Measurements from ENCODE around the gene MAGEA2.
"Not testable (repeated sequence)": the region's sequence is repeated elsewhere in the genome, so short reads cannot be mapped to it uniquely, and the experiment has no call there.

MAGEA2 gene

GRCh38 chrX:152753686-152754650 is at the start of gene MAGEA2:
Gene MAGEA2 (minus strand): TSS chrX:152753842. CDS start chrX:152751363, 2,479 bp downstream.
- H3K4me1 ChIP-seq (ENCODE audit: control insufficient read depth, insufficient read depth, low read length): not testable (repeated sequence)

GRCh38 chrX:152798945-152799344 is 45.3 kb upstream of the MAGEA2 start:
- Histone ChIP-seq H3K4me3 (ENCODE audit: low read depth, low read length) (no peak overlapping the region), H3K9me3 (ENCODE audit: control insufficient read depth, insufficient read depth, low read length) (no peaks in the 10 kb centered on the region), H3K9ac (ENCODE audit: low read depth, low read length) (no peak overlapping the region), H3K27me3 (ENCODE audit: control insufficient read depth, insufficient read depth, low read length) (no peaks in the 10 kb centered on the region), H3K36me3 (ENCODE audit: control insufficient read depth, insufficient read depth, low read length) (no peaks in the 10 kb centered on the region), H3K4me1 (ENCODE audit: control insufficient read depth, insufficient read depth, low read length) (no peaks in the 10 kb centered on the region)

More at GRCh38 chrX:152753686-152754650, at the start of gene MAGEA2:
- not testable (repeated sequence) for H3K9ac ChIP-seq (ENCODE audit: low read depth, low read length); H3K27me3 ChIP-seq (ENCODE audit: control insufficient read depth, insufficient read depth, low read length); H3K36me3 ChIP-seq (ENCODE audit: control insufficient read depth, insufficient read depth, low read length); H3K4me3 ChIP-seq (ENCODE audit: low read depth, low read length); H3K9me3 ChIP-seq (ENCODE audit: control insufficient read depth, insufficient read depth, low read length)

- H3K9me3 ChIP-seq (ENCODE audit: control insufficient read depth, insufficient read depth, low read length); H3K9ac ChIP-seq (ENCODE audit: low read depth, low read length); H3K27me3 ChIP-seq (ENCODE audit: control insufficient read depth, insufficient read depth, low read length); H3K4me3 ChIP-seq (ENCODE audit: low read depth, low read length); H3K36me3 ChIP-seq (ENCODE audit: control insufficient read depth, insufficient read depth, low read length); H3K4me1 ChIP-seq (ENCODE audit: control insufficient read depth, insufficient read depth, low read length): not testable (repeated sequence)
Observed at GRCh38 chrX:152787062-152787461, 33.4 kb upstream of the MAGEA2 start.

- H3K36me3 ChIP-seq (ENCODE audit: control insufficient read depth, insufficient read depth, low read length); H3K9me3 ChIP-seq (ENCODE audit: control insufficient read depth, insufficient read depth, low read length); H3K9ac ChIP-seq (ENCODE audit: low read depth, low read length); H3K27me3 ChIP-seq (ENCODE audit: control insufficient read depth, insufficient read depth, low read length); H3K4me1 ChIP-seq (ENCODE audit: control insufficient read depth, insufficient read depth, low read length); H3K4me3 ChIP-seq (ENCODE audit: low read depth, low read length): not testable (repeated sequence)
Observed at GRCh38 chrX:152769549-152770289, 16.1 kb upstream of the MAGEA2 start, which contains the start of gene MAGEA6. Gene MAGEA6 (minus strand): TSS chrX:152769689. CDS start chrX:152767650, 2,039 bp downstream.

- H3K9ac ChIP-seq (ENCODE audit: low read depth, low read length); H3K27me3 ChIP-seq (ENCODE audit: control insufficient read depth, insufficient read depth, low read length); H3K4me1 ChIP-seq (ENCODE audit: control insufficient read depth, insufficient read depth, low read length); H3K9me3 ChIP-seq (ENCODE audit: control insufficient read depth, insufficient read depth, low read length); H3K36me3 ChIP-seq (ENCODE audit: control insufficient read depth, insufficient read depth, low read length); H3K4me3 ChIP-seq (ENCODE audit: low read depth, low read length): not testable (repeated sequence)
Observed at GRCh38 chrX:152766562-152766961, 12.9 kb upstream of the MAGEA2 start.

GRCh38 chrX:152761582-152761981 is 7.9 kb upstream of the MAGEA2 start:
- H3K27me3 ChIP-seq (ENCODE audit: control insufficient read depth, insufficient read depth, low read length); H3K4me1 ChIP-seq (ENCODE audit: control insufficient read depth, insufficient read depth, low read length); H3K36me3 ChIP-seq (ENCODE audit: control insufficient read depth, insufficient read depth, low read length); H3K4me3 ChIP-seq (ENCODE audit: low read depth, low read length); H3K9ac ChIP-seq (ENCODE audit: low read depth, low read length); H3K9me3 ChIP-seq (ENCODE audit: control insufficient read depth, insufficient read depth, low read length): not testable (repeated sequence)

GRCh38 chrX:152759544-152759943 is 5.9 kb upstream of the MAGEA2 start:
- not testable (repeated sequence) for H3K27me3 ChIP-seq (ENCODE audit: control insufficient read depth, insufficient read depth, low read length); H3K4me3 ChIP-seq (ENCODE audit: low read depth, low read length); H3K36me3 ChIP-seq (ENCODE audit: control insufficient read depth, insufficient read depth, low read length); H3K4me1 ChIP-seq (ENCODE audit: control insufficient read depth, insufficient read depth, low read length); H3K9ac ChIP-seq (ENCODE audit: low read depth, low read length); H3K9me3 ChIP-seq (ENCODE audit: control insufficient read depth, insufficient read depth, low read length)

- not testable (repeated sequence) for H3K4me1 ChIP-seq (ENCODE audit: control insufficient read depth, insufficient read depth, low read length); H3K9me3 ChIP-seq (ENCODE audit: control insufficient read depth, insufficient read depth, low read length); H3K36me3 ChIP-seq (ENCODE audit: control insufficient read depth, insufficient read depth, low read length); H3K9ac ChIP-seq (ENCODE audit: low read depth, low read length); H3K27me3 ChIP-seq (ENCODE audit: control insufficient read depth, insufficient read depth, low read length); H3K4me3 ChIP-seq (ENCODE audit: low read depth, low read length)
Observed at GRCh38 chrX:152758918-152759317, 5.3 kb upstream of the MAGEA2 start, which contains the start of gene CSAG3. Gene CSAG3 (plus strand): TSS chrX:152759218.

- not testable (repeated sequence) for H3K4me1 ChIP-seq (ENCODE audit: control insufficient read depth, insufficient read depth, low read length); H3K4me3 ChIP-seq (ENCODE audit: low read depth, low read length); H3K9me3 ChIP-seq (ENCODE audit: control insufficient read depth, insufficient read depth, low read length); H3K9ac ChIP-seq (ENCODE audit: low read depth, low read length); H3K36me3 ChIP-seq (ENCODE audit: control insufficient read depth, insufficient read depth, low read length); H3K27me3 ChIP-seq (ENCODE audit: control insufficient read depth, insufficient read depth, low read length)
Observed at GRCh38 chrX:152754871-152755270, 1.2 kb upstream of the MAGEA2 start.

GRCh38 chrX:152738560-152738959 is 15.1 kb downstream of the MAGEA2 start:
- Histone ChIP-seq H3K9ac (ENCODE audit: low read depth, low read length) (no peak overlapping the region), H3K4me1 (ENCODE audit: control insufficient read depth, insufficient read depth, low read length) (no peaks in the 10 kb centered on the region), H3K9me3 (ENCODE audit: control insufficient read depth, insufficient read depth, low read length) (no peaks in the 10 kb centered on the region), H3K36me3 (ENCODE audit: control insufficient read depth, insufficient read depth, low read length) (no peaks in the 10 kb centered on the region), H3K27me3 (ENCODE audit: control insufficient read depth, insufficient read depth, low read length) (no peaks in the 10 kb centered on the region), H3K4me3 (ENCODE audit: low read depth, low read length) (no peak overlapping the region)

GRCh38 chrX:152736528-152736927 is 17.1 kb downstream of the MAGEA2 start:
- H3K4me3 ChIP-seq (ENCODE audit: low read depth, low read length); H3K9ac ChIP-seq (ENCODE audit: low read depth, low read length); H3K27me3 ChIP-seq (ENCODE audit: control insufficient read depth, insufficient read depth, low read length); H3K36me3 ChIP-seq (ENCODE audit: control insufficient read depth, insufficient read depth, low read length); H3K4me1 ChIP-seq (ENCODE audit: control insufficient read depth, insufficient read depth, low read length); H3K9me3 ChIP-seq (ENCODE audit: control insufficient read depth, insufficient read depth, low read length): not testable (repeated sequence)

All from iPS-15b (cell line).